HG03039 (cell line): ENCODE measurements around the gene SESN1.

Source experiments
- ATAC-seq: cut with Tn5 transposase; IDR thresholded peaks from one replicate; pipeline ENCODE4 v1.9.1; 2021; ENCODE audit warnings: mild to moderate bottlenecking, moderate library complexity; ENCODE audit not compliant: unreplicated experiment

The SESN1 gene

DNA sequence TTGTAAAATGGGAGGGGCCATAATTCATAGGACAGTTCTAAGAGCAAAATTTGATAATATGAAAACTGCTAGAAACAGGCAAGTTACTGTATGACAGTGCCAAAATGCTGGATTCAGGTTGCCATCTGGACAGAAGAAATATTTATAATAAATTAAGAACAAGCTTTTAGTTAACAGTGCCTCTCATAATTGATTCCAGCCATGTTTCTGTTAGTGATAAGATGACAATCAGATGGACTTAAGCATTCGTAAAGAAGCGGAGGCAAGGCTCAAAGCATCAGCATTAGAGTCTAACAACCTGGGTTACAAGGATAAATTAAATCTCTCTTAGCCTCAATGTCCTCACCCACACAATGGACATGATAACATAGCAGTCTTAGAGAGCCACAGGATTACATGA is 61.0 kb downstream of the SESN1 start:
- ATAC-seq = no peak

DNA sequence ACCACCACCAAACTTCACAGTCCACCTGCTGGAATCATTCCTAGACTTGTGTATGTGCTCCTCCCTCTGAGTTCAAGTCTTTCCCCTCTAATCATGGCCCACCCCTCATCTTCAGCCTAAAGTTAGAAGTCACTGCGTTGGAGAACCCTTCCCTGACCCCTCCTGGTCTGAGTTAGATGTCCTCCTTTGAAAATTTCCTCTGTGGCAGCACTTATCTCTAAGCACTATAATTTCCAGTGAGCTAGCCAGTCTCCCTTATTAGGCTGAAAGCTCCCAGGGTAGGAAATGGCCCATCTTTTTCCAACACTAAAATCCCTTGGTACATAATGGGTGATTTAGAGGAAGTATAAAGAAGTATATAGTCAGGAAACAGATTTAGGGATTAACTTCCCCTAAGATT is 63.2 kb downstream of the SESN1 start:
- ATAC-seq = no peak

DNA sequence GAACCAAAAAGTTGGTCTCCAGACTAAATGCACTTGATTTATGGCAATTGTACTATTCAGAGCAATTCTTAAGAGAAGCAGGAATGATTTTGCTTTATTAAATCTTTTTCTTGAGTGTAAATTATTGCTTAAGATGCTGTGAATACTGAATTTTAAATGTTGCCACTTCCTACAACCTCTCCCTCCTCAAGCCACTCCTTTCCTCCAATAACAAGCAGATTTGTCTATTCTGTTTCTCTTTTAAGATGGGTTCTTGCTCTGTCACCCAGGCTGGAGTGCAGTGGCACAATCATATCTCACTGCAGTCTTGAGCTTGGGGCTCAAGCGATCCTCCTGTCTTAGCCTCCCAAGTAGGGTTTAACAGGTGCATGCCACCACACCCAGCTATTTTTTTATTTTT is 65.3 kb downstream of the SESN1 start:
- ATAC-seq = no peak

DNA sequence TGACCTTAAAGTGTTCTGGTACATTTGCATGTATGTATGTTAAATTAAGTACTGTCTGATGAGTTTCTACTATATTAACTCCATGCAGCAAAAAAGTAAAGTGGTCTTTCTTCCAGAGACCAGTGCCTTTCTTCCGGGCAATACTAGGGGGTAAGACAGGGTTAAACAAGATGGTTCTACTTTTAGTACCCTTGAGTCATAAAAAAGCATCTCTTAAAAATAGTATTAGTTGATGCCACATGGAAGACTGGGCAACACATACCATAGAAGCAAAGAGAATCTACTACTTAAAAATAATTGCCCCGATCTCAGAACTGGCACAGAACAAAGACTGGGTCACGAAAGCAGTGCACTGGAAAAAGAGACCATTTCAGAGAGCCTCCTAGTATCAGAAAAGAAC is 66.2 kb downstream of the SESN1 start:
- ATAC-seq = no peak

DNA sequence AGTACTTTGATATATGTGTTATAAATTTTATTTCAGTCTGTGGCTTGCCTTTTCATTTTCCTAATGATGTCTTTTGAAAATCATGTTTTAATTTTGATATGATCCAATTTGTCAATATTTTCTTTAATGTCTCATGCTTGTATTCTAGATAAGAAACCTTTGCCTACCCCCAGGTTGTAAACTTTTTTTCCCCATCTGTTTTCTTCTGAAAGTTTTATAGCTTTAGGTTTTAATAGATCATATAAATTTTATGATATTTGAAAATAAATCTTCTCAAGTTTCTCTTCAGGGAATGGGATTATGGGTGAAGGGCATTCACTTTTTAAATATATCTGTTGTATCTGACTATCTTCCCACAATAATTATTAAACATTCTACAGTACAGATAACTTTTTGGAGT is 66.7 kb downstream of the SESN1 start:
- ATAC-seq = no peak

DNA sequence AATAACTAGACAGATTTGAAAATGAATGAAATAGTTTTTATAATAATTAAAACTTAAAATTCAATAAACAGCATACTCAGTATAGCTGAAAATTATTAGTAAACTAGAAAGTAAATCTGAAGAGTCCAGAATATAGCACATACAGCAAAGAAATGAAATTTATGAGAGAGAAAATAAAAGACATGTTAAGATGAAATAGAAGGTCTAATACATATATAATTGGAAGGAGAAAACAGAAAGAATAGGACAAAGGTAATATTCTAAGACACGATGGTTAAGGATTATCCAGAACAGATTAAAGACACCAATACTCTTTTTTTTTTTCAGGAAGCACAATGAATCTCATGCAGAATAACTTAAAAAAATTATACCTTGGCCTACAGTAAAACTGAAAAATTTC is 69.0 kb downstream of the SESN1 start:
- ATAC-seq = no peak

DNA sequence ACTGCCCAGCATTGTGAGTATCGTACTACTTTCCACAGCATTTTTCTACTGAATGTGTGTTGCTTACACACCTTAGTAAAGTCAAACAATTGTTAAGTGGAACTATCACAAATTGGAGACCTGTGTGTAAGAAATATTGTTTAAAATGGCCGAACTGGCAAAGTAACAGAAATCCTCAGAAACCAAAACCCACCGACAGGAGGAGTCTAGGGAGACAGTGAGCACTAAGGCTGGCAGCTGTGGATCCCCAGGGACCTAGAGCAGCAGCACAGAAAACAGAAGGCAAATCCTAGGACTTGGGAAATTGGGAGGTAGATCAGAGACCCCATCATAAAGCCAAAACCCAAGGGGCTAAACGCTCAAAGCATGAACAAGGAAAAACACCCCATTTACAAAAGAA is 69.9 kb downstream of the SESN1 start:
- no peak for ATAC-seq

DNA sequence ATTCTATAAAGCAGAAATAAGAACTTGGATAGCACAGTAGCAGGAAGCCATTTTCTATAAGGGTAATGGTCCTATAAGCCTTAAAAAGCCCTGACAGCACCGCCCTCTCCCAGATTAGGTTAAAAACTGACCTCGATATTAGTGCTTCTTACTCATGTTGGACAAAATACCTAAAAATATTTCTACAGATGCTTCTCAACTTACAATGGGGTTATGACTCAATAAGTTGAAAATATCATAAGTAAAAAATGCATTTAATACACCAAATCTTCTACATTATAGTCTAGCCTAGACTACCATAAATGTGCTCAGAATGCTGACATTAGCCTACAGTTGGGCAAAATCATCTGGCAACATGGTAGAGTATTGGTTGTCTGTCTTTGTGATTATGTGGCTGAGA is 70.3 kb downstream of the SESN1 start:
- ATAC-seq = no peak

DNA sequence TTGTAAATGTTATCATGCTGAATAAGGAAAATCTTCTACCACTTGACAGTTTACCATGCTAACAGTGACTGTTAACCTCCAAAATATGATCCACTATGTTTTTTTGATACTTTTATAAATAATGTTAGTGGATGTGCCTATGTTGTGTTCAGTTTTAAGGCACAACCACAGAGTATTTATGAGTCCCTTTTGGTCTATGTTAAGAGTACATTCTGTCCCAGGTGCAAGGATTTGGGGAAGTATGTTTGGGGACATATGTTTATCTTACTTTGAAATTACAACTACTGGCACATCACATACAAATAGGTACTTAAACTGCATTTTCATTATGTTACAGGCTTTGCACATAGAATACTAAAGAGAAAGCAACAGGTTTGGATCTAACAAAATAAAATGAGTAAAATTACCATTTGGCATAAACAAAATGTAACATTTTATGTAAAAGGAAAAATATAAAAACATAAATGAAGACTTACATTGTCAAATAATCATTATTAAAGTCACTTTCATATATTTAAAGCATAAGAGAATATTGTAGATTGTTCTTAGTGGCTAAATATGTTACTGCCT is 71.2 kb downstream of the SESN1 start:
- ATAC-seq = no peak

DNA sequence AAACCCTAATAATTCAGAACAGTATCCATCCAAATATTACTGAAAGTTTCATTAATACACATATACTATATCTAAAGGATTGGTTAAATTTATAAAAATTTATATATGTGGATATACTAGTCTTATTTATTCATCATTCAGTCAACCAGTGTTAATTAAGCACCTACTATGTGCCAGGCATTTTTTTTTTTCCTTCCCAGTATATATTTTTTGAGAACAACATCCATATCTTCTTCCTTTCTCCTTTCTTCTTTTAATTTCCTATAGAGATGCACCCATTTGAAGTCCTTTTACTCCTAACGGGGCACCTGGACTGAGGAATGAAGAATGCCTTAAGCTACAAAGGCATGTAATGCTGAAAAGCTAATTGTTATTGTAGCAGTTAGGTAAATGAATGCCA is 72.8 kb downstream of the SESN1 start:
- ATAC-seq = no peak

DNA sequence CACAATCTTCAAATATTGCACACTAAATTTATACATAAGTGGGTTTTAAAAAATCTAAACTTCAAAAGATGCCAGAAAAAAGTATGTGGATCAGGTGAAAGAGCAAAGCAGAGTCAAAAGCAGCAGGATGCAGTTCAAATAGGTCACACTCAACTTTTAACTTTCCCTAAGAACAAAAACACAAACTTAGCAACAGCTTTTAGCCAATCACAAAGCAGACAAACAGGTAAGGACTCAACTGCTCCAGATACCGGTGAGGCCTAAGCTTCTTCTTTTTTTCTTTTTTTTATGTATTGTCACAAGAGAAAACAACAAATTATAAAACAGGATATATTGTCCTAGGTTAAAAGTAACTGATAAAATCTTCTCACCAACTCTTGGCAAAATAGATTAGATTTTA is 74.7 kb downstream of the SESN1 start:
- ATAC-seq = no peak

DNA sequence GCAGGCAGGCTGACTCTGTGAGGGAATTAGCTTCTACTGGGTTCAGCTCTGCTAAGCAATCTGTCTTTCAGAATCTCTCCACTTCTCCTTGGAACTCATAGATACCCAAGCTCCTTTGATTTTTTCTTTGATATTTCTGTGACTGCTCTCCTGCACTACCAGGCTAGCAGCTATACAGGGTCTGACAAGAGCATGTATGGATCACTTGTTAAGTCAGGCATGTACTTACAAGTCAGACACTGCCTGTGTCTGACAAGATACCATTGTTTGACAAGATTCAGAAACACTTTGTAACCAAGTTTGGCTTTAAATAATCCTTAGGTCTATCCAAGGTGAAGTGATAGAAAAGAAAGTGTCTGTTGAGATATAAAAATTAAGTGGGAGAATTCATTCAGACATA is 79.5 kb downstream of the SESN1 start:
- no peak for ATAC-seq

DNA sequence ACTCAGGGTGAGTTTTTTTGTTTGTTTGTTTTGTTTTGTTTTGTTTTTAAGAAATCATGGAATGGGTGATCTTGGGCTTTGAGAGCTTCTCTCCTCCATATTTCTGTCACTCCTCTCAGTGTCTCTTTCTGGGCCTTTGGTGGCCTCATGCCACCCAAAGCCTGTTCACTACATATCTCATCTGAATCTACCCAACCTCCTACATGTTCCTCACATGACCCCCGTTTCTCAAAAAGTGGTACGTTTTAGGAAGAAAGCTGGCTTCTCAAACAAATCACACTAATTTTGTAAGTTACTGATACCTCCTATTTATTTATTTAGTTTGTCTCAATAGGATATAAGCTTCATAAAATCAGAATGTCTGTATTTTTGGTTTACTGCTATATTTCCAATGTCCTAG is 80.0 kb downstream of the SESN1 start:
- no peak for ATAC-seq

DNA sequence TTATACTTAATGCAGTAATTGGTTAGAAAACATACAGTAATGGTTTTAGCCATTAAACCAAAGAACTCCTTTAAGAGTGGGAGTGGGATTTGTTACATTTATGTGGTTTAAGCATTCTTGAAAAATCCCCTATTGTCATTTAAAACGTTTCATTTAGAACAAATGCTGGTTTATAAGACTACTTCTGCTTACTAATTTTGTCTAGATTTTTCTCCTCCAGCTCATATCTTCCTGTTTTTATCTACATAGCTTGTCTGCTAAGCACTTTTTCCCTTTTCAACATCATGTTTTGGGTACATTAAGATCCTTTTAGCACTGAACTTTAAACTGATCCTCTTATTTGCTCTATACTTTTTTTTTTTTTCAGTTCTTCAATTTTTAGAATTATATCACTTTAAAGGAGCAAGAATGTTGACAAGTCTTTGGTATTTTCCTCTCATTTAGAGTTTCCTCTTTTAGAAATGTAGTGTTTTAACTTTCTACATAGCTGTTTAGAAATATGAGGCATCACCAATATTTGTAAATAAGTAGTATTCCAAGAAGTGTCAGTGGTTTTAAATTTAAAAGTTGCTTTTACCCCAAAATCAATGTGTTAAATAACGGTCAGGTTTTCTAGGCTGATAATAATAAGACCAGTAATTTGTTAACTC is 80.9 kb downstream of the SESN1 start:
- no peak for ATAC-seq

DNA sequence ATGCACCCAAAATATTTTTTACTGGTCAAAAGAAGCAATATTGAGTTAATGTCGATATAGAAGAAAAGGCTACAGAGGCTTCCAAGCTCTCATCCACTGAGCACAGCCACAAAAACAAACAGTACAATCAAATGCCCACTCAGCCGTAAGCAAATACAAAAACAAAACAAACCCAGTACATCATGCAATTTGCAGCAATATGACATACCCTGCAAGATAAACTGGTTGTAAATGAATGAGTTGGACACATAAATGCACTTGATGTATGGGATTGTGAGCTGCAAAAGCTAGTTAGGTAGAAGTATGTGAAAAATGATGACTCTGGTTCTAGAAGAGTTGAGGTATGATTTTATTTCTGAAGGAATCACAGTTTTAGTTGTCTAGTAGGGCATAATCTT is 83.9 kb downstream of the SESN1 start:
- ATAC-seq = no peak

DNA sequence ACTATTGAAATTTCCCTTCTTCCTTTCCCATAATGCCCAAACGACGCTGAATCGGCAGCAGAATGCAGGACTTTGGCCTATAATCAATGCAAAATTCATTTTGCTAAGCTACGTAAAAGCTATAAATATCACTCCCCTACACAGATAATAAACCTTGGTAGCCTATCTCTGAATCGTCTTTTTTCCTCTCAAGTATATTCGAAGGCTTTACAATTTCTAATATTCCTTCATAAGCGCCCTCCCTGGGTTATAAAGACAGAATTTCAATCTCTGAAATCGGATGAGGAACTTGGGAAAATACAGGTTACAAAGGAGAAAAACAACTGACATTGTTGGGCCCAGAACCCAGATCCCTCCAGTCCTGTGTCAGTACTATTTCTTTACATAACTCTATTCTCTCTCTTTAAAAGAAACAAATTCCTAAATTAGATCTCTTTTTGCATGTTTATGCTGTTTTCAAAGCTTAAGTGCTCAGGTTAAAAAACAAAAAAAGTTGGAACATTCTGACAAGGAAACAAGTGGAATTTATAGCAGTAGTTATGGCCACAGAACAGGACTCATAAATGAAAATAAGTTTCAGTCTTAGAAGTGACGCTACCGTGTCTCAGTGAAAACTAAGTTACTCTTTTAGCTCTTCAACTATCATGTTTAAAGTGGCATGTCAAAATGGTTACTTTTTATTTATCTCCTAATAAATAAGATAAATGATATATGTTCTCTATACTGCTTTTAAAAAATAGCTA is 84.5 kb downstream of the SESN1 start:
- ATAC-seq = no peak

DNA sequence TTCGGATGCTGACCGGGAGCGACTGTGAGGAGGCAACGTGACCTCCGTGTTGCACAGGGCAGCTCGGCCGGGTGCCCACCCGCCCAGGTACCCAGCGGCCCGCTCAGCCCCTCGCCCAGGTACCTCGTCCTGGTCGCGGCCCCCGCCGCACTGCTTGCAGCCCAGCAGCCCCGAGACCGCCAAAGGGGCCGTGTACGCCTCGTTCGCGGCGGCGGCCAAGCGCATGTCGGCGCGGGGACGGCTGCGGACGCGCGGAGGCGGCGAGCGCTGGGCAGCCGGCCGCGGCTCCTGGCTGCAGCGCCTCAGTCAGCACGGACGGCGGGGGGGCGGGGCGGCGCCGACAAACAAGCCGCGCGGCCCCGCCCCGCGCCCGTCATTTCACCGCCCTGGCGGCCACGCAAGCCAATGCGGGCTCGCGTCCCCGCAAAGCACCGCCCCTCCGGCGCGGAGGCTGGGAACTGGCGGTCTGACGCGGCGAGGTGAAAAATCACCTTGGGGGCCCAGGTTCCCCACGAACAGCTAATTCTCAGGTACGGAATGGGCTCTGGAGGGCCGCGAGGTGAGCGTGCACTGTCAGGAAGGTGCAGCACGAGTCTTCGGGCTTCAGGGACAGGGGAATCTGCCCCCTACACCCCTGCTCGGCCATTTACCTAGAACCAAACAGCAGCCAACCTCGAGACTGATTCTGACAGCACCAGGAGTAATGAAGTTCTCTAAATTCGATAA is 85.2 kb downstream of the SESN1 start:
- peak; percentile 96 for ATAC-seq

DNA sequence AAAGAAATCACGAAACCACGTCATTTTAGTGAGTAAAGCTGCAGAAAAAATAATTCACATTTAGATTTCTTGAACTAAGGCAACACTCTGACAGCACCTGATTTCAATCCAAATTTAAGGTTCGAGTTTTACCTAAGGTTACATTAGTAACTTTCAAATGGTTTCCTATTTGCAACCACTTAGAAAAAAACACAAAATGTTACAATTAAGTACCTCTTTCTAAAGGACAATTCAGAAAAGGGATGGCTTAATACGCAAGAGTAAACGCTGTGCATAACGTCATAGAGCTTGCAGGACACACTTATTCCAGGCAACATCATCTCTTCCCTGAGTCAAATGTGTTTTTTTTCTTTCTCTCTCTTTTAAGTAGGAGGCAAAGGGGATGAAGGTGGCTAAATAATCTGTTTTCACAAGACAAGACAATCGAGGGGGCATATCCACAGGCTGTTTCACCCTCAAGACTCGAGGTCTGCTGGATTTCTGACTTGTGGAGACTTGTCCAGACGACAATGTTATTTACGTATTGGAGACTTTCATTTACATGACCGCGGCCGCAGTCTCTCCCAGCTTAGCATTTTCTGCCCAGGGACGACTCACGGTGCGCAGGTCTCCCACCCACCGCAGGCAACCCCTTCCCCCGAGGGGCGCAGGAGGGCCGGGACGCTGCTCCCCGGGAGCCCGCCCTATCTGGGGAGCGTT is 86.0 kb downstream of the SESN1 start:
- peak; percentile 4 for ATAC-seq

DNA sequence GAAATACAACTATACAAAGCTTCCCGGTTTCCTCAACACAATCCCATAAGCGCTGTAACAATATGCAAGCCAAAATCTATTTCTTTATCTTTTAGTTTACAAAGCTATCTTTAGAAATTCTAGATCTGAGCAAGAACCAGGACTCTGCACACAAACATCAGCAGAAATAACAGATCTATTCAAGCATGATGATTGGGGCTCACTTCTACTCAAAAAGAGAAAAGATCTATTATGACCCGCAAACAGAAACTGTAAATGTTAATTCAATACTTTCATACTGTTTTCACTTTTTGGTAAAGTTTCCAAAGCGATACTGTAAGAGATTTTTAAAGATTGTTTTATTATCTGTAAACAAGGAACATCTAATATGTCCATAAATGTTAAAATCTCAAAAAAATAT is 86.6 kb downstream of the SESN1 start:
- no peak for ATAC-seq

DNA sequence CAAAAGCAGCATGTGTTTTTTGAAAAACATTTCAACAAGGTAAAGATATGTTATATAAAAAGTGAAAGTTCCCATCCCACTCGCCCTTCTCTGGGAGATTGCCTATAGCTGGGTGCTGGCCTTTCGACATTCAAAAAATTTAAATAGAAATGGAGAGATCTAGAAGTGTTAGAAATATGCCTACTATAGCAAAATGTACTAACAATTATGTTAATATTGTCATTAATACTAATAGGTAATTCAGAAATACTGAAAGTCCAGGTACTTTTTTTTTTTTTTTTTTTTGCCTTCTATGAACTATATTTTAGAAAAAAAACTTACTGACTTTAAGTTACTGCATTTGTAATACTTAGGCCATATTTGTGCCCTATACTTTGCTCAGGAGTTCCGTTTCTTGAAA is 87.1 kb downstream of the SESN1 start:
- no peak for ATAC-seq

DNA sequence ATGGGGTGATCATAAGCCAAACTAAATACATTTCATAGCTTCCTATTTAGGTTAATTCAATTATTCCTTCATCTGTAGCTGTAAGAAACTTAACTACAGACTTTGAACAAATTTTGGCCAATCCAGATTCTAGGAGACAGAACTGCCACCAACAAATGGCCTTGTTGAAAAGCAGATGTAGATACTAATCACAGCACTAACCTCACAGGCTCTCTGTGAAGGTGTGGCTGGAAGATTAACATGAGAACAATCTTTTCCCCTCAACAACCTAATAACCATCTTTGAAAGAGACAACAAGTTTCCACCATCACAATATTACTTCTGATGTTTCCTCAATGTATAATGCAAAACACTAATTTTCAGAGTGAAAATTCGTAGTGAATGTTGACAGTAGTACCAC is 87.8 kb downstream of the SESN1 start:
- no peak for ATAC-seq
